ENCODE results near the gene IDH3B. TPM values are rescaled to one million over a fixed set of nuclear protein-coding genes. Genes with fewer than 3 reads are reported as not detected.
A peak's percentile ranks its signal among the peaks of the same experiment; 100 is the strongest.

IDH3B gene
- total and polyA plus RNA-seq, 7 donors = 103 to 131 (median 114) TPM

DNA sequence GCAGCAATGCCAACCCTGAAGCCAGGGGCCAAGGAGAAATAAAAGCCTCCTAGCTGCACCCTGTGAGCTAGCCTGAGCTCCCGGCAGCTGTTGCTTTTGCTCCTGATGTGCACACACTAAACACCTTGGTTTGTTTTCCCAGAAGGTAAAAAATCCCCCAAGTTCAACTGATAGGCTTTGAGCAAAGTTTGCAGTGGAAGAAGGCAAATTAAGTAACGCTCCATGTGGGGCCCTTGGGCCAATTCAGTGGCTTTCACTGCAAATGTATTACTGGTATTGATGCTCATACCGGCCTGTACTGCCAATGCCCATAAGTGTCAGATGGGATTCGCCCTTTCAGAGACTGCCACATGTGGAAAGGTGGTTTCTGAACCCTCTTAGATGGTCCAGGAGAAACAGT, 9.4 kb upstream of the IDH3B start:
- TF ChIP-seq POLR2AphosphoS5 (IDR thresholded peaks at IDR 0.05) = no peak
- TF ChIP-seq EP300 (IDR thresholded peaks at IDR 0.05) = no peak
- TF ChIP-seq, protein P1, sequence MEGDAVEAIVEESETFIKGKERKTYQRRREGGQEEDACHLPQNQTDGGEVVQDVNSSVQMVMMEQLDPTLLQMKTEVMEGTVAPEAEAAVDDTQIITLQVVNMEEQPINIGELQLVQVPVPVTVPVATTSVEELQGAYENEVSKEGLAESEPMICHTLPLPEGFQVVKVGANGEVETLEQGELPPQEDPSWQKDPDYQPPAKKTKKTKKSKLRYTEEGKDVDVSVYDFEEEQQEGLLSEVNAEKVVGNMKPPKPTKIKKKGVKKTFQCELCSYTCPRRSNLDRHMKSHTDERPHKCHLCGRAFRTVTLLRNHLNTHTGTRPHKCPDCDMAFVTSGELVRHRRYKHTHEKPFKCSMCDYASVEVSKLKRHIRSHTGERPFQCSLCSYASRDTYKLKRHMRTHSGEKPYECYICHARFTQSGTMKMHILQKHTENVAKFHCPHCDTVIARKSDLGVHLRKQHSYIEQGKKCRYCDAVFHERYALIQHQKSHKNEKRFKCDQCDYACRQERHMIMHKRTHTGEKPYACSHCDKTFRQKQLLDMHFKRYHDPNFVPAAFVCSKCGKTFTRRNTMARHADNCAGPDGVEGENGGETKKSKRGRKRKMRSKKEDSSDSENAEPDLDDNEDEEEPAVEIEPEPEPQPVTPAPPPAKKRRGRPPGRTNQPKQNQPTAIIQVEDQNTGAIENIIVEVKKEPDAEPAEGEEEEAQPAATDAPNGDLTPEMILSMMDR (IDR thresholded peaks at IDR 0.05) = no peak
- TF ChIP-seq POLR2A (IDR thresholded peaks at IDR 0.05) = no peak
- WGBS, 2 donors = 77 to 91% methylated on average over 4 of the region's 4 CpGs
- no peak for DNase-seq
- H3K9me3 ChIP-seq = no peaks in the 10 kb centered on the region
- no peak overlapping the region for H3K4me3 ChIP-seq
- no peaks in the 10 kb centered on the region for H3K4me1 ChIP-seq
- H3K27me3 ChIP-seq = no peaks in the 10 kb centered on the region
- intact Hi-C loops (cut with DNase I) = no loop called here
- H3K27ac ChIP-seq = no peak overlapping the region
- no peaks in the 10 kb centered on the region for H3K36me3 ChIP-seq

DNA sequence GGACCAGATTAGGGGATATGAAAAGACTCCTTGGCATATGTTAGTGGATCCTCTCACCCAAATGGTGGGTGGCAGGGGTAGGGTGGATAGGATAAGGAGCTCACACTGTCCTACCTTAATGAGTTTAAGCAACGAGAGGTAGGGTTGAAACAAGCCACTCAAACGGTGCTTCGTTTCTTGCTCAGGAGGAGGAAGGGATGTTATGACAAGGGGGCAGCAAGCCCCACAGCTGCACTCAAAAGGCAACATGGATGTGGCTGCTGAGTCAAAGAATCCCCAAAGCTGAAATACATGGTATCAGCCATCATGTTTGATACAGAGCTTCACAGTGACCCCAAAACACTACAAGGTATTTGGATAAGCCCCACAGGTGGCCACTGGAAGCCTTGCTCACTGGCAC, 8.4 kb upstream of the IDH3B start:
- no peak for TF ChIP-seq EP300 (IDR thresholded peaks at IDR 0.05)
- no peak for TF ChIP-seq POLR2AphosphoS5 (IDR thresholded peaks at IDR 0.05)
- TF ChIP-seq, protein P1 (IDR thresholded peaks at IDR 0.05) = no peak
- no peak for TF ChIP-seq POLR2A (IDR thresholded peaks at IDR 0.05)
- no peak overlapping the region for H3K27ac ChIP-seq

DNA sequence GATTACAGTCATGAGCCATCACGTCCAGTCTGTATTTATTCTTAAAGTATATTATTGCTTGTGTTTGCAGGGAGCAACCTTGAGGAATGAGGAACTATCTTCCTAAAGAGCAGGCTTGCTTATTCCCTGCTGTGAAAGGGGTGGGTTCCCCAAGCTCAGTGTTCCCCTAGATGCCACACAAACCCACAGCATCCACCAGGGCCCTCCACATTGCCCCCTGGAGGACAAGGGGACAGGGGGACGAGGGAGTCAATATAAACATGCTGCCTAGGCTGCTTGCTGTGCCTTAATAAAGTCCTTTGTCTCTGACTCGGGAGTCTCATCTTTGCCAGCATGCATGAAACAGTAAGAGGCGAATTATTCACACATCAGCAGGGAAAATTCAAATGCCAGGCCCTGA, 8.0 kb upstream of the IDH3B start:
- H3K36me3 ChIP-seq = no peaks in the 10 kb centered on the region
- H3K9me3 ChIP-seq = no peaks in the 10 kb centered on the region
- H3K4me1 ChIP-seq = no peaks in the 10 kb centered on the region
- WGBS, 2 donors = 16 to 31% methylated on average over 4 of the region's 4 CpGs
- intact Hi-C loops (cut with DNase I) = no loop called here
- no peak overlapping the region for H3K4me3 ChIP-seq
- DNase-seq = peak; percentile 17
- H3K27me3 ChIP-seq = no peaks in the 10 kb centered on the region
- H3K27ac ChIP-seq = no peak overlapping the region
- TF ChIP-seq, protein P1 (IDR thresholded peaks at IDR 0.05) = no peak
- TF ChIP-seq POLR2AphosphoS5 (IDR thresholded peaks at IDR 0.05) = no peak
- no peak for TF ChIP-seq POLR2A (IDR thresholded peaks at IDR 0.05)
- no peak for TF ChIP-seq EP300 (IDR thresholded peaks at IDR 0.05)

More for the DNA sequence above, 8.4 kb upstream of the IDH3B start:
- H3K36me3 ChIP-seq = no peaks in the 10 kb centered on the region
- H3K27me3 ChIP-seq = no peaks in the 10 kb centered on the region
- no peaks in the 10 kb centered on the region for H3K9me3 ChIP-seq
- 69 to 71% methylated on average over 3 of the region's 3 CpGs for WGBS, 2 donors
- no peak overlapping the region for H3K4me3 ChIP-seq
- DNase-seq = no peak
- intact Hi-C loops (cut with DNase I) = no loop called here
- H3K4me1 ChIP-seq = no peaks in the 10 kb centered on the region

DNA sequence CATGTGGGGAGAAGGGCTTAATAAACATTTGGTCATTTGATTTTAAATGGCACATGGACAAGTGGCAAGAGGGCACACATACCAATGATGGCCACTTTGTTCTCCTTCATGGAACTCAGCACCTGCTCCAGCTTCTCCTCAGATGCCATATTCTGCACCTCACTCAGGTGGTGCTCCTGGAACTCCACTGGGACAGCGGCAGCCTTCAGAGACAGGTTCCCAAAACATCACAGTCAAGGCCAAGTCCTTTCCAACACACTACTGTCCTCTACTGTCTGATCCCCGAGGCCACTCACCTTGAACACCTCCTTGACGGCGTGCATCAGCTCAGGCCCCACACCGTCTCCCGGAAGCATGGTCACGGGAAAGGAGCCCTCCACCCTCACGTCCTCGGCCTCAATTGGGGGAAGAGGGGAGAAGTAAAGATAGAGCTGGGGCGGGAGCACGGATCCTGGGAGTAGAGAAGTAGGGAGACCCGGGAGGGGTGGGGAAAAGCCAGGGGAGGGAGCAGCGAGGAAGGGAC, 591 bp downstream of the IDH3B start:
- intact Hi-C loops (cut with DNase I) = loop anchor here (1.0 kb wide), 1 partner anchor 11 kb away; the partner anchor contains the start of gene NOP56
- WGBS, 2 donors = 2 to 8% methylated on average over 13 of the region's 13 CpGs
- Histone ChIP-seq H3K4me1 (peaks cover 0 to 18% (median 17%) of the 10 kb centered on the region in 4 donors), H3K9me3 (no peaks in the 10 kb centered on the region), H3K27me3 (no peaks in the 10 kb centered on the region), H3K36me3 (peaks cover 22 to 44% (median 32%) of the 10 kb centered on the region in 4 donors), H3K4me3 (peak overlapping the region; percentile 75 to 96 (median 88)), H3K27ac (peak overlapping the region; percentile 78 to 94 (median 92))
- TF ChIP-seq POLR2AphosphoS5 (IDR thresholded peaks at IDR 0.05) (no peak), EP300 (IDR thresholded peaks at IDR 0.05) (no peak), POLR2A (IDR thresholded peaks at IDR 0.05) (no peak)
- TF ChIP-seq, protein P1 (IDR thresholded peaks at IDR 0.05) = no peak
- no peak for DNase-seq

DNA sequence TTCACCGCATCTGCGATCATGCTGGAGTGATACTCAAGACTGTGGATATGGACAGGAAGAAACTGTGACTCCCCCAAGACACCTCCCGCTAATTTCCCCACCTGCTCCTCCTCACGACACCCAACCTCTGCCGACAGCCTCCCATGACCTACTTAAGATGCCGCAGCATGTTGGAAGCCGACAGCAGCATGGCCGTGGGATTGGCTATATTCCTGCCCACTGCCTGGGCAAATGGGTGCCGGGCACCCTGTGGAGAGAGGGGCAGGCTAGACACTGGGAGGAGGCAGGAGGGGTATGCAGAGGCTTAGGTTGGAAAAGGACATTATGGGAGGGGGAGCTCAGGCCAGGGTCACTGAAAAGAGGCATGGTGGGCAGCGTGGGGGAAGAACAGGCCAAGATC, 4.5 kb downstream of the IDH3B start:
- Histone ChIP-seq H3K4me3 (no peak overlapping the region), H3K27me3 (no peaks in the 10 kb centered on the region), H3K9me3 (no peaks in the 10 kb centered on the region), H3K36me3 (peaks cover 57 to 82% (median 70%) of the 10 kb centered on the region in 4 donors), H3K27ac (no peak overlapping the region), H3K4me1 (peaks cover 0 to 20% (median 16%) of the 10 kb centered on the region in 4 donors)
- TF ChIP-seq, protein P1 (IDR thresholded peaks at IDR 0.05) = no peak
- TF ChIP-seq POLR2AphosphoS5 (IDR thresholded peaks at IDR 0.05) = no peak
- TF ChIP-seq EP300 (IDR thresholded peaks at IDR 0.05) = no peak
- TF ChIP-seq POLR2A (IDR thresholded peaks at IDR 0.05) = no peak
- no peak for DNase-seq
- intact Hi-C loops (cut with DNase I) = no loop called here
- WGBS, 2 donors = 92% methylated on average over 10 of the region's 10 CpGs

Data from sigmoid colon (tissue), 7 donors.